Measurements from ENCODE around the gene TRMT11.
A peak's percentile ranks its signal among the peaks of the same experiment; 100 is the strongest.
"Not testable (repeated sequence)": the region's sequence is repeated elsewhere in the genome, so short reads cannot be mapped to it uniquely, and the experiment has no call there.

TRMT11 gene

GRCh38 chr6:125956506-125957390, 29.6 kb upstream of the TRMT11 start, which contains the start of gene HINT3:
Gene HINT3, plus strand, starts transcription at chr6:125956770. Its CDS starts 208 bp downstream, at chr6:125956978.
- DNase-seq, result peak; percentile 95

- DNase-seq, result no peak
Observed at GRCh38 chr6:125957391-125957693, 29.0 kb upstream of the TRMT11 start.

- DNase-seq, result peak; percentile 4
Observed at GRCh38 chr6:125957845-125958244, 28.5 kb upstream of the TRMT11 start.

GRCh38 chr6:125959041-125959440, 27.3 kb upstream of the TRMT11 start:
- no peak for DNase-seq

- no peak for DNase-seq
Observed at GRCh38 chr6:125961117-125961516, 25.2 kb upstream of the TRMT11 start.

- DNase-seq, result no peak
Observed at GRCh38 chr6:125962900-125963497, 23.3 kb upstream of the TRMT11 start.

GRCh38 chr6:125963817-125964216, 22.5 kb upstream of the TRMT11 start:
- DNase-seq, result no peak

GRCh38 chr6:125966569-125966968, 19.8 kb upstream of the TRMT11 start:
- no peak for DNase-seq

GRCh38 chr6:125968493-125968892, 17.8 kb upstream of the TRMT11 start:
- no peak for DNase-seq

GRCh38 chr6:125970760-125971159, 15.6 kb upstream of the TRMT11 start:
- no peak for DNase-seq

GRCh38 chr6:125972478-125972877, 13.9 kb upstream of the TRMT11 start:
- DNase-seq, result not testable (repeated sequence)

GRCh38 chr6:125974214-125974866, 12.0 kb upstream of the TRMT11 start:
- DNase-seq, result no peak

- no peak for DNase-seq
Observed at GRCh38 chr6:125979101-125979500, 7.2 kb upstream of the TRMT11 start.

GRCh38 chr6:125981571-125982185, 4.7 kb upstream of the TRMT11 start:
- DNase-seq, result no peak

GRCh38 chr6:125983246-125983945, 2.9 kb upstream of the TRMT11 start:
- DNase-seq, result no peak

- DNase-seq, result no peak
Observed at GRCh38 chr6:125984311-125984710, 2.0 kb upstream of the TRMT11 start.

GRCh38 chr6:125985522-125985921, 818 bp upstream of the TRMT11 start:
- DNase-seq, result no peak

GRCh38 chr6:125985979-125986300, 400 bp upstream of the TRMT11 start:
- DNase-seq, result no peak

GRCh38 chr6:125987026-125987617, 782 bp downstream of the TRMT11 start:
- DNase-seq, result no peak

- no peak for DNase-seq
Observed at GRCh38 chr6:125988280-125988679, 1.9 kb downstream of the TRMT11 start.

GRCh38 chr6:125989631-125990030, 3.3 kb downstream of the TRMT11 start:
- DNase-seq, result no peak

- DNase-seq, result no peak
Observed at GRCh38 chr6:125991653-125992052, 5.3 kb downstream of the TRMT11 start.

Measured in NCI-H2107 (cell line).